Activated T-helper 1 cell treated with anti-CD3 and anti-CD28 coated beads, Interleukin-12 subunit alpha, Interleukin-12 subunit beta, Interleukin-2, Interleukin-4 antibody, amounts not matched to agents 30 ng/mL and 10 ng/mL and 1 ng/mL, durations not matched to agents 14 hours and 24 hours and 36 hours (primary cell): Measurements from ENCODE around the gene CRTC1. TPM values are rescaled to one million over a fixed set of nuclear protein-coding genes. Genes with fewer than 3 reads are reported as not detected.
A peak's percentile ranks its signal among the peaks of the same experiment; 100 is the strongest.

Source experiments
- DNase-seq: peaks from one replicate; pipeline ENCODE4 v3.0.0; 2021; ENCODE audit warnings: low spot score
- H3K27ac Mint-ChIP-seq: one replicate; pipeline ENCODE4 v1.8.0; 2021; ENCODE audit warnings: mild to moderate bottlenecking, mixed read lengths
- H3K27me3 Mint-ChIP-seq: one replicate; pipeline ENCODE4 v1.8.0; 2022; ENCODE audit warnings: mild to moderate bottlenecking, moderate library complexity, mixed read lengths; ENCODE audit not compliant: insufficient read depth
- H3K36me3 Mint-ChIP-seq: one replicate; pipeline ENCODE4 v1.8.0; 2021; ENCODE audit warnings: low read depth, mixed read lengths
- H3K4me1 Mint-ChIP-seq: one replicate; pipeline ENCODE4 v1.8.0; 2021; ENCODE audit warnings: low read depth, mixed read lengths
- H3K4me3 Mint-ChIP-seq: one replicate; pipeline ENCODE4 v1.8.0; 2021; ENCODE audit warnings: mild to moderate bottlenecking, moderate library complexity, mixed read lengths
- H3K9me3 Mint-ChIP-seq: one replicate; pipeline ENCODE4 v1.8.0; 2021; ENCODE audit warnings: mixed read lengths
- intact Hi-C: fragments of 100-400 bp; cut with micrococcal nuclease; formaldehyde crosslinking; loops from one replicate; pipeline ENCODE4 v1.15.1; 2024
- total RNA-seq: library from RNA; stranded (reverse); gene quantifications from 2 replicates; pipeline ENCODE4 v1.2.3, GENCODE V29; 2022

CRTC1 gene
- total RNA-seq, 1 donor from 2014 or later: 6.1 TPM

DNA sequence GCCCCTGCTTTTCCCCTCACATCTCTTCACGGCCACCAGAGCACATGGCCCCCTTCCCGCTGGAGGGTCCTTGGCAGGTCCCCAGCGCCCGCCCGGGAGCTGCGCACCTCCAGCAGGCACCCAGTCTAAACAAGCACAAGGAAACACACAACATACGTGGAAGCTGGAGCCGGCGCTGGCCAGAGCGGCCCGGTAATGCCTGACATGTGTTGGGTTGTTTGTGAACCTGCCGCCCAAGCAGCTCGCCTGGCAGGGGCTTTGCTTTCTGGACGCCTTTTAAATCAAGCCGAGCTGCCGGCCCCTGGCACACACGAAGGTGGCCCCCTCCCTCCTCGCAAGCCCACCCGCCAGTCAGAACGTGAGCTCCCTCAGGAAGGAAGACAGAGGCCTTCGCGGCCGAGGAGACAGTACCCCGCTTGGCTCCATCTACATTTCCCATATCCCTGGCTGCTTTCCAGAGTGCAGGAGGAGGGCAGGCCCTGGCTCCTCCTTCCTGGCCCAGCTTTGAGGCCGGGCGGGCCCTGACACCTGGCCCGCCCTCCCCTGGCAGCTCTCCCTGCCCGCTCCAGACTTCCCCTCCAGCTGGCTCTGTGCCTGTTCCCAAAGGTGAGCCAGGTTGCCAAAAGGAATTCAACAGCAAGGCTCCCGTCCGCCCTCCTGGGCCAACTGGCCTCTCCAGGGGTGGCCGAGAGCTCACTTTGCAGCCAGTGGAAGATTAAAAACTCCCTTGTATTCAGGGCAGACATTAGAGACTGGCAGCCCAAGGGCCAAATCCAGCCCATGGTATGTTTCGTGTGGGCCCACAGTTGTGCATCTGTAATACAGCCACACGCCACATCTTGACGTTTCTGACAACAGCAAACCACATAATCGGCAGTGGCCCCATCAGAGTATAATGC is 78.9 kb downstream of the CRTC1 start:
- Mint-ChIP-seq H3K36me3 (no peaks in the 10 kb centered on the region), H3K27ac (no peak overlapping the region), H3K4me1 (no peaks in the 10 kb centered on the region), H3K9me3 (no peaks in the 10 kb centered on the region), H3K27me3 (no peaks in the 10 kb centered on the region), H3K4me3 (no peak overlapping the region)
- intact Hi-C loops: no loop called here
- no peak for DNase-seq

DNA sequence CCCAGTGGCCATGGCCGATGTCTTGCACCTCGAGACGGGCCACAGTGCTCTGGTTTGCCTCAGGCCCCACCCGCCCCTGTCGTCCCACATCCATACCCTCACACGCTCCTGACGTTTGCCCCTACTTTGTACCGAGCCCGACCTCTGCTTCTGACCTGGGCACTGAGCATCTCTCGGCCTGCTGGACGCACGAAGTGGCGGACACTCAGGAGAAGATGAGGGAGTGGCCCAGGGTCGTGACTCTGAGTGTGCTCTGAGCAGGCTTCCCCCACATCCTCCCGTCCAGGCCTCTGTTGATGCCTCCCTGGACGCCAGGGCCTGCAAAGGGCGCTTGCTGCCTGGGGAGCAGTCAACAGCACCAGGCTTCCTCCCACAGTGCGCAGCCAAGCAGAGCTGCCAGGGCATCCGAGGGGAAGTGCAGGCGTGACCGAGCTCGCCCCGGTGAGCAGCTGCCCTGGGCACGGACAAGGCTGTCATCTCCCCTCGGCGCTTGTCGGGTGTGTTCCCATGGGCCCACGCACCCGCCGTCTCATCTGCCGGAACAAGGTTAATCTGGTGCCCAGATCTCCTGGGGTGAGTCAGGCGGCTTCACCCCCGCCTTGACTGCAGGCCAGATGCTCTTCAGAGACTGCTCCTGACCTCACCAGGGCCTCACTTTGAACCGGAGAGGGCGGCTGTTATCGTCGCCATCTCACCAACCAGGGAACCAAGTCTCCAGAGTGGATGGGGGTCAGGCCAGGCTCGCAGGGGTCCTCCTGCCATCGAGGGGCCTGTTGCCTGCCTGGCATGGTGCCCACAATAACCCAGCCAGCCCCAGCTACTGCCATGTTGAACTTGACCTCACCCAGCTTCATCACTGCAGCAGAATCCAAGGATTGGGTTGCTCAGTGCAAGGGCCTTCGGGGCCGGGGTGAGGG is 80.5 kb downstream of the CRTC1 start:
- no peaks in the 10 kb centered on the region for H3K9me3 Mint-ChIP-seq
- intact Hi-C loops: no loop called here

GRCh38 chr19:18764591-18765051 is 81.1 kb downstream of the CRTC1 start:
- no peaks in the 10 kb centered on the region for H3K36me3 Mint-ChIP-seq
- H3K27me3 Mint-ChIP-seq: no peaks in the 10 kb centered on the region
- DNase-seq: no peak
- no peak overlapping the region for H3K27ac Mint-ChIP-seq
- H3K4me3 Mint-ChIP-seq: no peak overlapping the region
- H3K9me3 Mint-ChIP-seq: no peaks in the 10 kb centered on the region
- intact Hi-C loops: no loop called here
- H3K4me1 Mint-ChIP-seq: no peaks in the 10 kb centered on the region

More for the DNA sequence above, 80.5 kb downstream of the CRTC1 start:
- Mint-ChIP-seq H3K27ac (no peak overlapping the region), H3K36me3 (no peaks in the 10 kb centered on the region), H3K4me1 (no peaks in the 10 kb centered on the region), H3K27me3 (no peaks in the 10 kb centered on the region), H3K4me3 (no peak overlapping the region)
- no peak for DNase-seq

- Mint-ChIP-seq H3K36me3 (no peaks in the 10 kb centered on the region), H3K4me1 (no peaks in the 10 kb centered on the region)
These were observed 81.7 kb downstream of the CRTC1 start for GRCh38 chr19:18765224-18765623.

DNA sequence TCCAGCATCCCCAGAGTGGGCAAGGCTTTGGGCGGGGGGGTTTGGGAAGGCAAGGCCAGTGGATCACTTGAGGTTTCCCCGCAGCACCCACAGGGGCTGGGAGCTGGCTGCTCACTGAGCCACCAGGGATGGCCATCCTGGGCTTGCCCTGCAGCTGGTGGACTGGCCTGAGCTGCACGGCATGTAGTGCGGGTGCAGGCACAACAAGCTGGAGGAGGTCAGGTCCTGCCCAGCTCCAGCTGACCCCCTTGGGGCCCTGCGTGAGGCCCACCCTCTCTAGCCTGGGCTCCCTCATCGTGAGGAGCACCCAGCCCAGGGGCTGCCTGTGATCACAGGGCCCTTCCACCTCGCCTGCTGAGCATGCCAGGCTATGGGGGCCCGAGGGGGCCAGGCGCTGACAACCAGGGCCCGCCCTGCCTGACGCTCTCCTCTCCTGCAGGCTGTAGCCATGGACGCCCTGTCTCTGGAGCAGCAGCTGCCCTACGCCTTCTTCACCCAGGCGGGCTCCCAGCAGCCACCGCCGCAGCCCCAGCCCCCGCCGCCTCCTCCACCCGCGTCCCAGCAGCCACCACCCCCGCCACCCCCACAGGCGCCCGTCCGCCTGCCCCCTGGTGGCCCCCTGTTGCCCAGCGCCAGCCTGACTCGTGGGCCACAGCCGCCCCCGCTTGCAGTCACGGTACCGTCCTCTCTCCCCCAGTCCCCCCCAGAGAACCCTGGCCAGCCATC is 84.7 kb downstream of the CRTC1 start:
- no peaks in the 10 kb centered on the region for H3K4me1 Mint-ChIP-seq
- no peak overlapping the region for H3K4me3 Mint-ChIP-seq
- no peak overlapping the region for H3K27ac Mint-ChIP-seq
- H3K27me3 Mint-ChIP-seq: peaks cover 1% of the 10 kb centered on the region
- intact Hi-C loops: no loop called here
- H3K9me3 Mint-ChIP-seq: no peaks in the 10 kb centered on the region
- H3K36me3 Mint-ChIP-seq: no peaks in the 10 kb centered on the region
- DNase-seq: no peak

More at GRCh38 chr19:18765224-18765623, 81.7 kb downstream of the CRTC1 start:
- Mint-ChIP-seq H3K27me3 (no peaks in the 10 kb centered on the region), H3K9me3 (no peaks in the 10 kb centered on the region), H3K4me3 (no peak overlapping the region), H3K27ac (no peak overlapping the region)
- DNase-seq: no peak
- intact Hi-C loops: no loop called here

- intact Hi-C loops: no loop called here
- Mint-ChIP-seq H3K36me3 (no peaks in the 10 kb centered on the region), H3K27me3 (peaks cover 1% of the 10 kb centered on the region)
These were observed 85.8 kb downstream of the CRTC1 start for GRCh38 chr19:18768997-18769891.

DNA sequence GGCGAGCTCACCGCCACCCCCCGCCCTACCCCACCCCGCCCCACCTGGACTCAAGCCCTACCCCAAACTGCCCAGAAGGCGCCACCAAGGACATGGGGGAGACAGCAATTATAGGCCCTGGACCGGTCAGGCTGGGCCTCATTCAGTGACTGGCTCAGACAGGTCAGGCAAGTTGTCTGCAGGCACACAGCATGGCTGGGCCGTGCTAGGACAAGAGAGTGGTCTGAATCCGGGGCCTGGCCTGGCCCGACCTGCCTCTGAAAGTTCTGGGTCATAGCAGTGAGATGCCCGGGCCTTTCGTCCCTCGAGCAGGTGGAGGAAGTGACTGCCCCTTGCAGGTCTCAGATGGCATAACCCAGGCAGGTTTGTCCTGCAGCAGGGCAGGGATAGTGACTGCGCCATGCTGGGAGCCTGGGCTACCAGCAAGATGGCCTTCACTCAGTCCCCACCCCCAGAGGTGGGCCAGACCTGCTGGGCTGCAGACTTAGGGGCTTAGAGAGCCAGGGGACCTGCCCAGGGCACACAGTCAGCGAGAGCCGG is 86.6 kb downstream of the CRTC1 start:
- intact Hi-C loops: no loop called here

More at GRCh38 chr19:18768997-18769891, 85.8 kb downstream of the CRTC1 start:
- H3K27ac Mint-ChIP-seq: no peak overlapping the region
- no peaks in the 10 kb centered on the region for H3K4me1 Mint-ChIP-seq
- H3K9me3 Mint-ChIP-seq: no peaks in the 10 kb centered on the region
- DNase-seq: no peak
- H3K4me3 Mint-ChIP-seq: no peak overlapping the region

DNA sequence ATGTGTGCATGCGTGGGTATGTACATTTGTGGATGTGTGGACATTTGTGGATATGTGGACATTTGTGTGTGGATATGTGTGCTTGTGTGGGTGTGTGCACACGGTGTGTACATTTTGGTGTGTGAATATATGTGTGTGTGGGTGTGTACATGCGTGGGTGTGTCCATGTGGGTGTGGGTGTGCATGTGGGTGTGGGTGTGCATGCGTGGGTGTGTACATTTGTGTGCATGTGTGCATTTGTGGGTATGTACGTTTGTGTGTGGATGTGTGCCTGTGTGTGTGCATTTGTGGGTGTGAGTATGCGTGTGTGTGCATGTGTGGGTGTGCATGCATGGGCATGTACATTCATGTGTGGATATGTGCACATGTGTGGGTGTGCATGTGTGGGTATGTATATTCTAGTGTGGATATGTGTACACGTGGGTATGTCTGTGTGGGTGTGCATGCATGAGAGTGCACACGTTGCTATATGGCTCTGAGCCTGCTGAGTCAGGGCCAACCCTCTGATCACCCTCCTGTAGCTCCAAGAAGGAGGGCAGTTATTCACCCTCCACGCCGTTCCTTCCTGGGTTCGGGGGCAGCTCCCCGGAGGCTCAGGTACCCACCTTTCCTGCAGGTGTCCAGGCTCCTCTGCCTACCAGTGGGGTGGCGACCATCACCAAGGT is 87.3 kb downstream of the CRTC1 start:
- H3K27me3 Mint-ChIP-seq: peaks cover 1% of the 10 kb centered on the region
- DNase-seq: no peak
- H3K27ac Mint-ChIP-seq: peak overlapping the region; percentile 13
- H3K4me1 Mint-ChIP-seq: no peaks in the 10 kb centered on the region
- intact Hi-C loops: no loop called here
- no peaks in the 10 kb centered on the region for H3K36me3 Mint-ChIP-seq
- H3K4me3 Mint-ChIP-seq: no peak overlapping the region
- no peaks in the 10 kb centered on the region for H3K9me3 Mint-ChIP-seq

More for the DNA sequence above, 86.6 kb downstream of the CRTC1 start:
- Mint-ChIP-seq H3K9me3 (no peaks in the 10 kb centered on the region), H3K36me3 (no peaks in the 10 kb centered on the region), H3K27ac (no peak overlapping the region), H3K4me3 (no peak overlapping the region), H3K4me1 (no peaks in the 10 kb centered on the region), H3K27me3 (peaks cover 1% of the 10 kb centered on the region)
- no peak for DNase-seq

DNA sequence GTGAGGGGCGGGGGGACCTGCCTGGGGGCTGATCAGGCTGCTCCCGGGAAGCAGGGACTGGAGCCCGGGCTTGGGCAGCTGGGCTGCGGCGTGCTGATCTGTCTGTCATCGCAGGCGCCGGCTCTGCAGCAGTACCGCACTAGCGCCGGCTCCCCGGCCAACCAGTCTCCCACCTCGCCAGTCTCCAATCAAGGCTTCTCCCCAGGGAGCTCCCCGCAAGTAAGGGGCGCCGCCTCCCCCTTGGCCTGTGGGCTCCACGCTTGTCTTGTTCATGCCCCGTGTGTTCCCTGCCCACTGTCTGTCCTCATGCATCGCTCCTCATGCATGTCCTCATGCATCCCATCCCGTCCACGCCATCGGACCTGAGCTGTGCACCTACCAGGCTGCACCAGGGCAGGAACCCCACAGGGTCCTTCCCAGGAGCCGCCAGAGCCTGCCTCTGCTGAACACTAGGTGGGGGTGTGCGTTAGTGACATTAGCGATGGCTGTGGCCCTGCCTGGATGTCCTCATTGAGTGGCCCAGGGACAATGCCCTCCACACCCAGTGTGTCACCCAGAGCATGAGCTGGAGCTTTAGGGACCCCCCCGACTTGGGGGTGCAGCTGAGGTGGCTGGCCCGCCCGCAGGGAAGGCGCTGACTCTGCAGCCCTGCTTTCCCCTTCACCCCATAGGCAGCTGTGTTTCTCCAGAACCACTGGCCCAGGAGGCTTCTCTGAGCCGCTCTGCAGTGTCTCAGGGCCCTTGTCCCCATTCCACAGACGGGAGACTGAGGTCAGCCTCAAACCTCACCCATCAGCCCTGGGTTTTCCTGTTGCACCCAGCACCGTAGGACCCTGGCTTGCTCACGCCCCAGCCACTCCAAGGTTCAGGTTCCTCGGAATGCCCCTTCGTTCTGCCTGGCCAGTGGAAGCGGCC is 88.1 kb downstream of the CRTC1 start:
- no peaks in the 10 kb centered on the region for H3K9me3 Mint-ChIP-seq
- no peak overlapping the region for H3K27ac Mint-ChIP-seq
- DNase-seq: no peak
- intact Hi-C loops: no loop called here
- H3K36me3 Mint-ChIP-seq: no peaks in the 10 kb centered on the region
- H3K27me3 Mint-ChIP-seq: peaks cover 1% of the 10 kb centered on the region
- H3K4me3 Mint-ChIP-seq: no peak overlapping the region
- no peaks in the 10 kb centered on the region for H3K4me1 Mint-ChIP-seq

DNA sequence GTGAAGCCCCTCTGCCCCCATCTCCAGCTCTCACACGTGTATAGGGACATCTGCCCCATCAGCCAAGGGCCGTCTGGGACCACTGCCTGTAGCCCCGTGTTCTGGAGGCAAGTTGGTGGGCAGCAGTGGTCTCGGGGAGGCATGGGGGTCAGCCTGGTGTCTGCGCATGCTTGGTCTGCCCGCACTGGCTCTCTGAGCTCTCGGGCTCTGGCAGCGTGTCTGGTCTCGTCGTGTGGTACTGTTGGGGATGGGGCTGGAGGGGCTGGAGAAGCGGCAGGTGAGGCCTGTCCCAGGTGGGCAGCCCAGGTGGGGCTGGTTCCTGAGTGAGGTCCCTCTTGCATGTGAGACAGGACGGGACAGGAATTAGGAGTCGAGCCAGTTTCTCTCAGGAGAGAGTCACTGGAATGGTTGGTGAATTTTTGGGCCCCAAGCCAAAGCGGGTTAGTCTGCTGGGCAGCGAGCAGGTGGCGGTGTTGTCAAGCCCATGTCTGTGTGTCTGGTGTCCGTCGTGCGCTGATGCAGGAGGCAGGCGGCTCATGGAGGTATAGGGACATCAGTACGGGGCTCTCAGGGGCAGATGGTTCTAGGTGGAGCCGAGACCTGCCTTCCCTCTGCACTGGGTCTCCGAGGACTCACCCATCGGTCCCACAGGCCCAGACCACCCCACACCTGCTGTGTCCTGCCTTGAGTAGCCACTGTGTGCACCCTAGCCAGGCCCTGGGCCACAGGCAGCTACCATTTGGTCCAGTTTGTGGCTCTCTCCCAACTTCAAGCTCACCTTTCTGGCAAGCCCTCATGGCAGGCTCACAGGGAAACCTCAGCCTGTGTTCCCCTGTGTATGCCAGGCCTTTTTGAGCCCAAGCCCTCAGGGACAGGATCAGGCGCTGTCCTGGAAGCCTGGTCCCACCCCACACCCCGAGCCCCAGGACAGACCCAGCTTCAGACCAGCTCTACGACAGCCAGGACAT is 89.4 kb downstream of the CRTC1 start:
- Mint-ChIP-seq H3K9me3 (no peaks in the 10 kb centered on the region), H3K36me3 (no peaks in the 10 kb centered on the region), H3K4me1 (no peaks in the 10 kb centered on the region), H3K27ac (no peak overlapping the region), H3K4me3 (no peak overlapping the region), H3K27me3 (peaks cover 1% of the 10 kb centered on the region)
- no peak for DNase-seq
- intact Hi-C loops: no loop called here
